Activated CD4-positive, alpha-beta memory T cell treated with anti-CD3 and anti-CD28 coated beads for 36 hours (primary cell): ENCODE results near the gene GPC5. TPM values are rescaled to one million over a fixed set of nuclear protein-coding genes. Genes with fewer than 3 reads are reported as not detected.

Experiments
- CTCF ChIA-PET: fragments of 350-600 bp; sonication (Branson Sonifier 250); formaldehyde crosslinking; loops from one replicate; lab custom pipeline; 2021; ENCODE audit warnings: antibody characterized with exemption, inconsistent platforms; lab: Charles Lee
- POLR2A ChIA-PET: fragments of 350-600 bp; sonication (Branson Sonifier 250); formaldehyde crosslinking; loops from one replicate; lab custom pipeline; 2021; ENCODE audit warnings: antibody characterized with exemption; lab: Charles Lee
- DNase-seq: peaks from one replicate; pipeline ENCODE4 v3.0.0-alpha.2; 2020
- H3K27ac Mint-ChIP-seq: one replicate; pipeline ENCODE4 v1.8.0; 2021; ENCODE audit warnings: mixed read lengths
- H3K27me3 Mint-ChIP-seq: one replicate; pipeline ENCODE4 v1.8.0; 2021; ENCODE audit warnings: mixed read lengths
- H3K36me3 Mint-ChIP-seq: one replicate; pipeline ENCODE4 v1.8.0; 2021; ENCODE audit warnings: mixed read lengths
- H3K4me1 Mint-ChIP-seq: one replicate; pipeline ENCODE4 v1.8.0; 2021; ENCODE audit warnings: low read depth, mixed read lengths
- H3K4me3 Mint-ChIP-seq: one replicate; pipeline ENCODE4 v1.8.0; 2021; ENCODE audit warnings: mild to moderate bottlenecking, mixed read lengths
- H3K9me3 Mint-ChIP-seq: one replicate; pipeline ENCODE4 v1.8.0; 2021; ENCODE audit warnings: mixed read lengths
- intact Hi-C: fragments of 100-400 bp; cut with micrococcal nuclease; formaldehyde crosslinking; loops from one replicate; pipeline ENCODE4 v1.15.1; 2023
- total RNA-seq, 2 experiments: library from RNA; stranded (reverse); gene quantifications; one replicate each; pipeline ENCODE4 v1.2.3, GENCODE V29; 2021

GPC5 gene
- total RNA-seq, 2 experiments from 2014 or later: 0.17 to 0.29 TPM

DNA sequence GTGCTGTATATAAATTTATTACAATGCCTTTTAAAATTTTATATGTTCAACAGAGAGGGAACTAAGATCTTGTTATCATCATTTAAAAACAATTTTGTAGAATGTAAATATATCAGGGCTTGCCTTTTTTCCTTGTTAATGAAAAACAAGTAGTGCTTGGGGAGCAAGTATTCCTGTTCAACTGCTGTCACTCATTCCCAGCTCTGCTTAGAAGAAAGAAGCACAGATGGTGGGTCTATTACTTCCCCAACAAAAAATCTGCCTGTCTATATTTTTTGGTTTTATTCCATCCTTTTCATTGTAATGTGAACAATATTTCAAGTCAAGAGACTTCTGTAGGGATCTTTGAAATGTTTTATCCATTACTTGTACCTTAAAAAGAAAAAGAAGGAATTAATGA is 503.9 kb downstream of the GPC5 start:
- Mint-ChIP-seq H3K36me3 (no peaks in the 10 kb centered on the region), H3K4me3 (no peak overlapping the region), H3K27ac (no peak overlapping the region), H3K27me3 (no peaks in the 10 kb centered on the region), H3K4me1 (no peaks in the 10 kb centered on the region), H3K9me3 (peaks cover 9% of the 10 kb centered on the region)
- no peak for DNase-seq
- ChIA-PET POLR2A (no interaction called here), CTCF (no interaction called here)
- intact Hi-C loops: no loop called here

GRCh38 chr13:91904005-91904404 is 505.6 kb downstream of the GPC5 start:
- Mint-ChIP-seq H3K27ac (no peak overlapping the region), H3K4me3 (no peak overlapping the region), H3K9me3 (peaks cover 9% of the 10 kb centered on the region), H3K27me3 (no peaks in the 10 kb centered on the region), H3K4me1 (no peaks in the 10 kb centered on the region), H3K36me3 (no peaks in the 10 kb centered on the region)
- intact Hi-C loops: no loop called here
- DNase-seq: no peak
- ChIA-PET POLR2A (no interaction called here), CTCF (no interaction called here)

- Mint-ChIP-seq H3K27ac (no peak overlapping the region), H3K4me1 (no peaks in the 10 kb centered on the region), H3K36me3 (no peaks in the 10 kb centered on the region), H3K9me3 (peaks cover 9% of the 10 kb centered on the region), H3K27me3 (no peaks in the 10 kb centered on the region), H3K4me3 (no peak overlapping the region)
- CTCF ChIA-PET: no interaction called here
- intact Hi-C loops: no loop called here
- POLR2A ChIA-PET: no interaction called here
- no peak for DNase-seq
Measured at GRCh38 chr13:91904597-91904996, 506.2 kb downstream of the GPC5 start.

- CTCF ChIA-PET: no interaction called here
- DNase-seq: no peak
- H3K36me3 Mint-ChIP-seq: no peaks in the 10 kb centered on the region
- no peak overlapping the region for H3K27ac Mint-ChIP-seq
- no peaks in the 10 kb centered on the region for H3K27me3 Mint-ChIP-seq
- peaks cover 12% of the 10 kb centered on the region for H3K9me3 Mint-ChIP-seq
- no peak overlapping the region for H3K4me3 Mint-ChIP-seq
- POLR2A ChIA-PET: no interaction called here
- no peaks in the 10 kb centered on the region for H3K4me1 Mint-ChIP-seq
- intact Hi-C loops: no loop called here
Measured at GRCh38 chr13:91907398-91907797, 509.0 kb downstream of the GPC5 start.

- CTCF ChIA-PET: no interaction called here
- Mint-ChIP-seq H3K9me3 (peaks cover 8% of the 10 kb centered on the region), H3K27me3 (no peaks in the 10 kb centered on the region), H3K36me3 (no peaks in the 10 kb centered on the region), H3K4me1 (no peaks in the 10 kb centered on the region), H3K27ac (no peak overlapping the region), H3K4me3 (no peak overlapping the region)
- no peak for DNase-seq
- intact Hi-C loops: no loop called here
- POLR2A ChIA-PET: no interaction called here
Measured at GRCh38 chr13:91909617-91910016, 511.2 kb downstream of the GPC5 start.

DNA sequence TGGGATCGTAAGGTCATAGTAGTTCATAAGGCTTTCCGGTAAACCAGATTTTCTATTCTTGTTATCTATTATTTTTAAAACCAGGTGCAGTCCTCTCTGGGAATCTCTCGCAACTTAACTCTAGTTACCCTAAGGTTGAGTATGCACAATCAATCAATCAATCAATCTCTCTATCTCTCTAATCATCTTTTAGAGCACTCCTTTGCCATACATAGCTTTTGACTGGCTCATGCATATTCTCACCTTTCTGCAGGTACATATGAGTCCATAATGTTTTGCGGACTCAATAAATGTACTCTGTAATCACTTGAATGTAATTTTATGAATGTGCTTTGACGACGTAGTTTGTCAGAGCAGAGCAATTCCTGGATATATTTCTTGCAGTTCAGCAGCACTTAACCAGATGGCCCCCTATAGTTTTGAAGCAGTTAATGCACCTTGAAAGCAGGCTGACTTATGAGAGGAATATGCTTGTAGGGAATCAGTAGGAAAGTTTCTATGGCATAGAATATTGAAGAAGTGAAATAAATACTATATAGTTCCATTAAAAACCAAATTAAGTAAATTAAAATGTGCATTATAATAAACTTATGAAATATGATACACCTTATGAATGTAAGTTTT is 524.7 kb downstream of the GPC5 start:
- Mint-ChIP-seq H3K27ac (no peak overlapping the region), H3K27me3 (no peaks in the 10 kb centered on the region), H3K4me1 (no peaks in the 10 kb centered on the region), H3K36me3 (no peaks in the 10 kb centered on the region), H3K9me3 (peaks cover 3% of the 10 kb centered on the region), H3K4me3 (no peak overlapping the region)
- ChIA-PET CTCF (no interaction called here), POLR2A (no interaction called here)
- intact Hi-C loops: no loop called here
- no peak for DNase-seq

DNA sequence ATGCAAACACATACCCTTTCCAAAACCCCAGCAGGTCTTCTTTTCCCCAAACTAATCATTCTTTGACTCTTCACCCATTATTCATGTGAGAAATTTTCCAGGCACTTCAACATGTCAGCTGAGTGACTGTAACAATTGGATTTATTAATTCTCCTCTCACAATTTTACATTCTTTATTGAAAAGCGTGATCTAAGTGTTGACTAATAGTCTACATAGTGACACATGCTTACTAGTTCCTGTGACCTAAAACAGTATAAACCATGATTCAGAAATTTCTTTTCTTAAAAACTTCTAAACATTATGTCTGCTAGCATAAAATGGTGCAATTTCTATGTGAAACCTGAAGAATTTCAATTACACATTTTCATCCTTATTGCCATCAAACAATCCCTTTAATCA is 532.3 kb downstream of the GPC5 start:
- POLR2A ChIA-PET: no interaction called here
- no peak for DNase-seq
- Mint-ChIP-seq H3K4me3 (no peak overlapping the region), H3K4me1 (no peaks in the 10 kb centered on the region), H3K27me3 (no peaks in the 10 kb centered on the region), H3K9me3 (peaks cover 3% of the 10 kb centered on the region), H3K27ac (no peak overlapping the region), H3K36me3 (no peaks in the 10 kb centered on the region)
- intact Hi-C loops: no loop called here
- CTCF ChIA-PET: no interaction called here

DNA sequence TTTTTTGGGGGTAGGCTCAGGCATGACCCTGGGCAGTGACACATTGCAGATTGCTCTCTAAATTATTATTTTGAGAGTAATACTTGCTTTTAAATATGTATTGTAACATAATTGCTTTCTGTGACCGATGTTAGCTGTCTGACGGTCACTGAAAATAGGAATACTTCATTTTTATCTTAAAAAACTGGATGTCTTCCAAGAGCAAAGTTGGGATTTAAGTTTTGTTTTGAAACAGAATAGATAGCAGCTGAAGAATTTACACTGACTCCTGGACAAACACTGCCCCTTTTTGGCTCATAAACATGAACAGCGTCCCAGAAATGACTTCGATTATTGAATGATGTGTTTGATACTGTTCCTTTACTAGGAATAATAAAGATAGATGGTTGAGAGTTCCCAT is 535.9 kb downstream of the GPC5 start:
- H3K9me3 Mint-ChIP-seq: peaks cover 9% of the 10 kb centered on the region
- no peak for DNase-seq
- H3K4me1 Mint-ChIP-seq: no peaks in the 10 kb centered on the region
- intact Hi-C loops: no loop called here
- CTCF ChIA-PET: no interaction called here
- H3K4me3 Mint-ChIP-seq: no peak overlapping the region
- POLR2A ChIA-PET: no interaction called here
- no peak overlapping the region for H3K27ac Mint-ChIP-seq
- no peaks in the 10 kb centered on the region for H3K36me3 Mint-ChIP-seq
- H3K27me3 Mint-ChIP-seq: no peaks in the 10 kb centered on the region

GRCh38 chr13:91946498-91947070 is 548.2 kb downstream of the GPC5 start:
- H3K4me1 Mint-ChIP-seq: no peaks in the 10 kb centered on the region
- no peak for DNase-seq
- ChIA-PET POLR2A (no interaction called here), CTCF (no interaction called here)
- intact Hi-C loops: no loop called here
- no peak overlapping the region for H3K27ac Mint-ChIP-seq
- H3K36me3 Mint-ChIP-seq: no peaks in the 10 kb centered on the region
- no peaks in the 10 kb centered on the region for H3K27me3 Mint-ChIP-seq
- H3K9me3 Mint-ChIP-seq: no peaks in the 10 kb centered on the region
- H3K4me3 Mint-ChIP-seq: no peak overlapping the region

GRCh38 chr13:91948736-91949135 is 550.3 kb downstream of the GPC5 start:
- no peak for DNase-seq
- intact Hi-C loops: no loop called here
- Mint-ChIP-seq H3K4me1 (no peaks in the 10 kb centered on the region), H3K36me3 (no peaks in the 10 kb centered on the region), H3K27ac (no peak overlapping the region), H3K9me3 (no peaks in the 10 kb centered on the region), H3K27me3 (no peaks in the 10 kb centered on the region), H3K4me3 (no peak overlapping the region)
- ChIA-PET CTCF (no interaction called here), POLR2A (no interaction called here)

- CTCF ChIA-PET: no interaction called here
- DNase-seq: no peak
- no peak overlapping the region for H3K4me3 Mint-ChIP-seq
- POLR2A ChIA-PET: no interaction called here
- intact Hi-C loops: no loop called here
- no peaks in the 10 kb centered on the region for H3K36me3 Mint-ChIP-seq
- no peaks in the 10 kb centered on the region for H3K4me1 Mint-ChIP-seq
- no peaks in the 10 kb centered on the region for H3K27me3 Mint-ChIP-seq
- no peak overlapping the region for H3K27ac Mint-ChIP-seq
- no peaks in the 10 kb centered on the region for H3K9me3 Mint-ChIP-seq
Measured at GRCh38 chr13:91950803-91951202, 552.4 kb downstream of the GPC5 start.

DNA sequence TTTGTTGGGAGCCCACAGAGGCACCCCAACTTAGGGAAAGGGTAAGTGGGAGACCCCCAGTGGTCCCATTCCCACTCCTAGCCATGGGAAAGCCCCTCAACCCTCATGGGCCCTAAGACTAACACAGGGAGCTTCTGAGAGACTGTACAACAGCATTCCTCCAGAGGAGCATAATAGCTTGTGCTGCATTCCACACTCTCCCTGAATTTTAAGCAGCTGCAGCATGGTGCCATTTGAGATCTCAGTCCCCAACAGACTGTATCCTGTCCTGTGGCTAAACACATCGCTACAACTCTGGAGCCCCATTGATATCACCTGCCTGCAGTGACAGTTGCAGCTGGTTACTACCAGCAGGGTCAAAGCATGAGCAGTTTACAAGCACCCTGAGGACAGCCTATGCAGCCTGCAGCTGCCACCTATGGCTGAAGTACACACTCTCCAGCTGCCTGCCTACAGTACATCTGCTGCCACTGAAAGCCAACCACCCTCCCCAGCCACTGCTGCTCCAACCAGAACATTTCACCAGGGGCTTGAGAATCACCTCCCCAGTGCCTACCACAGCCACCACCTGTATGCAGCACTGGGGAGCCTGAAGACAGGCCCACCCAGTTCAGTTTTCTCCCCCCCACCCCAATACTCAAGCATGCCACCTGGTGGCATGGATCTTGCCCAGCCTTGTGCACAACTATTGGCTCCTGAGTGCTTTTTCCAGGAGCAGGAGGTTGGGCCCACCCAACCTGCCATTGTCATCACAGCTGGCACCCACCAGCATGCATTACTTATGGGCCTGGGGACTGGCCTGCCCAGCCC is 557.3 kb downstream of the GPC5 start:
- CTCF ChIA-PET: no interaction called here
- Mint-ChIP-seq H3K36me3 (no peaks in the 10 kb centered on the region), H3K4me1 (no peaks in the 10 kb centered on the region), H3K9me3 (no peaks in the 10 kb centered on the region), H3K27me3 (no peaks in the 10 kb centered on the region), H3K4me3 (no peak overlapping the region), H3K27ac (no peak overlapping the region)
- intact Hi-C loops: no loop called here
- no peak for DNase-seq
- POLR2A ChIA-PET: no interaction called here

GRCh38 chr13:91960947-91961346 is 562.5 kb downstream of the GPC5 start:
- no peaks in the 10 kb centered on the region for H3K4me1 Mint-ChIP-seq

More at GRCh38 chr13:91960947-91961346, 562.5 kb downstream of the GPC5 start:
- Mint-ChIP-seq H3K4me3 (no peak overlapping the region), H3K9me3 (peaks cover 13% of the 10 kb centered on the region), H3K27ac (no peak overlapping the region), H3K27me3 (no peaks in the 10 kb centered on the region), H3K36me3 (no peaks in the 10 kb centered on the region)
- intact Hi-C loops: no loop called here
- DNase-seq: no peak
- ChIA-PET CTCF (no interaction called here), POLR2A (no interaction called here)
